Psoas muscle (tissue), 8 donors: ENCODE results near the gene LDLRAD4. TPM values are rescaled to one million over a fixed set of nuclear protein-coding genes. Genes with fewer than 3 reads are reported as not detected.

Source experiments
- ATAC-seq, 4 donors: fragments of 200-7000 bp; cut with Tn5 transposase; one replicate each; pipeline ENCODE4 v1.9.1; 2020; ENCODE audit warnings: moderate library complexity in 3 of 4, mild to moderate bottlenecking in 2 of 4
- DNase-seq, 2 donors: peaks; one replicate each; pipeline ENCODE4 v3.0.0-alpha.2; 2020
- H3K27ac ChIP-seq: fragments of 200-600 bp; one replicate; pipeline ENCODE4 v1.8.0; 2022
- H3K27me3 ChIP-seq, 3 donors: fragments of 200-600 bp in 1 of 3; one replicate each; pipeline versions ENCODE4 v1.6.1 to v1.8.0; 2013 to 2022; ENCODE audit warnings: low read length in 2 of 3, mild to moderate bottlenecking in 2 of 3, moderate library complexity in 1 of 3; ENCODE audit not compliant: insufficient read depth in 3 of 3
- H3K36me3 ChIP-seq, 2 donors: fragments of 200-600 bp in 1 of 2; one replicate each; pipeline versions ENCODE4 v1.6.1 to v1.8.0; 2013 to 2022; ENCODE audit warnings: low read depth in 1 of 2, mild to moderate bottlenecking in 1 of 2, moderate library complexity in 1 of 2; ENCODE audit not compliant: insufficient read depth in 1 of 2
- H3K4me1 ChIP-seq: fragments of 200-600 bp; one replicate; pipeline ENCODE4 v1.8.0; 2022
- H3K4me3 ChIP-seq: fragments of 200-600 bp; one replicate; pipeline ENCODE4 v1.8.0; 2022; ENCODE audit warnings: mild to moderate bottlenecking
- H3K9me3 ChIP-seq: fragments of 200-600 bp; one replicate; pipeline ENCODE4 v1.8.0; 2022
- CTCF ChIP-seq: fragments of 200-600 bp; IDR thresholded peaks from one replicate; pipeline ENCODE4 v1.8.0; 2022; ENCODE audit warnings: antibody characterized with exemption
- WGBS, 3 donors: extraction: QIAGEN DNeasy Blood & Tissue Kit; methylation state at CpG; one replicate each; pipeline versions ENCODE4 v1.1.6 to v1.1.7; 2013; 5-methylcytosine and 5-hydroxymethylcytosine counted together
- intact Hi-C, 2 donors: fragments of 100-400 bp; cut with DNase I; formaldehyde crosslinking; loops; one replicate each; pipeline versions ENCODE4 v1.11.0 to v1.14.2; 2022
- polyA plus RNA-seq, 3 donors: library from polyadenylated mRNA; stranded (reverse); fragments of 200-250 nt; gene quantifications; one replicate each; pipeline ENCODE4 v1.2.3, GENCODE V29; 2013
- total RNA-seq, 4 donors: library from RNA; stranded (reverse); fragmentation: NEBNext Ultra II Directional in 2 of 4; extraction: Animal tissue kit (Norgen Biotek cat#: 25700) in 2 of 4; gene quantifications; one replicate each; pipeline versions ENCODE4 v1.2.1 to v1.2.4, GENCODE V29; 2021 to 2023
- donor health status: healthy with polysubstance abuse.
- donor health status: DM: no; HTN: no; CAD: no; lungs with moderate emphysema.
- donor health status: Bipolar disorder and iron deficiency.
- donor health status: healthy.
- donor health status: DM: yes; HTN: yes; CAD: no.
- donor health status: DM: no; HTN: no; CAD: no.
- donor health status: DM: no; HTN: no; CAD: no.
- donor health status: DM: yes; HTN: yes; CAD: no.

The LDLRAD4 gene
- total and polyA plus RNA-seq, 7 donors = 1.8 to 13.9 (median 3.8) TPM

- no peaks in the 10 kb centered on the region for H3K36me3 ChIP-seq
- 84 to 91% (median 91%) methylated on average over 7 of the region's 7 CpGs for WGBS, 3 donors
- no peak overlapping the region for H3K4me3 ChIP-seq
- no peak for DNase-seq
- no peak for TF ChIP-seq CTCF
- H3K27me3 ChIP-seq = no peaks in the 10 kb centered on the region
- intact Hi-C loops = no loop called here
- H3K9me3 ChIP-seq = no peaks in the 10 kb centered on the region
- ATAC-seq = no peak
- H3K27ac ChIP-seq = no peak overlapping the region
- peaks cover 5% of the 10 kb centered on the region for H3K4me1 ChIP-seq
Observed at GRCh38 chr18:13537022-13537780, 318.6 kb downstream of the LDLRAD4 start.

- DNase-seq = no peak
- Histone ChIP-seq H3K9me3 (no peaks in the 10 kb centered on the region), H3K4me3 (no peak overlapping the region), H3K27me3 (no peaks in the 10 kb centered on the region), H3K36me3 (no peaks in the 10 kb centered on the region), H3K4me1 (peaks cover 5% of the 10 kb centered on the region), H3K27ac (no peak overlapping the region)
- no peak for ATAC-seq
- 63 to 83% (median 79%) methylated on average over 2 of the region's 2 CpGs for WGBS, 3 donors
- intact Hi-C loops = no loop called here
- no peak for TF ChIP-seq CTCF
Observed at GRCh38 chr18:13538630-13539029, 320.1 kb downstream of the LDLRAD4 start.

- no peak for DNase-seq
- peaks cover 5% of the 10 kb centered on the region for H3K4me1 ChIP-seq
- 58 to 61% (median 58%) methylated on average over 6 of the region's 6 CpGs for WGBS, 3 donors
- no peak for TF ChIP-seq CTCF
- no peak overlapping the region for H3K4me3 ChIP-seq
- no peaks in the 10 kb centered on the region for H3K9me3 ChIP-seq
- ATAC-seq = no peak
- no peaks in the 10 kb centered on the region for H3K36me3 ChIP-seq
- H3K27me3 ChIP-seq = no peaks in the 10 kb centered on the region
- H3K27ac ChIP-seq = no peak overlapping the region
- intact Hi-C loops = no loop called here
Observed at GRCh38 chr18:13539050-13539449, 320.5 kb downstream of the LDLRAD4 start.

GRCh38 chr18:13539843-13540476 is 321.4 kb downstream of the LDLRAD4 start:
- no peak overlapping the region for H3K4me3 ChIP-seq
- intact Hi-C loops = no loop called here
- ATAC-seq (no peak), DNase-seq (no peak)
- 73 to 84% (median 75%) methylated on average over 4 of the region's 4 CpGs for WGBS, 3 donors
- no peak overlapping the region for H3K27ac ChIP-seq
- H3K36me3 ChIP-seq = no peaks in the 10 kb centered on the region
- H3K9me3 ChIP-seq = no peaks in the 10 kb centered on the region
- peaks cover 5% of the 10 kb centered on the region for H3K4me1 ChIP-seq
- no peak for TF ChIP-seq CTCF
- no peaks in the 10 kb centered on the region for H3K27me3 ChIP-seq
